Measurements from ENCODE around the gene EPHA2. TPM values are rescaled to one million over a fixed set of nuclear protein-coding genes. Genes with fewer than 3 reads are reported as not detected.

EPHA2 gene
- total RNA-seq, 1 donor, result 21.0 TPM

DNA sequence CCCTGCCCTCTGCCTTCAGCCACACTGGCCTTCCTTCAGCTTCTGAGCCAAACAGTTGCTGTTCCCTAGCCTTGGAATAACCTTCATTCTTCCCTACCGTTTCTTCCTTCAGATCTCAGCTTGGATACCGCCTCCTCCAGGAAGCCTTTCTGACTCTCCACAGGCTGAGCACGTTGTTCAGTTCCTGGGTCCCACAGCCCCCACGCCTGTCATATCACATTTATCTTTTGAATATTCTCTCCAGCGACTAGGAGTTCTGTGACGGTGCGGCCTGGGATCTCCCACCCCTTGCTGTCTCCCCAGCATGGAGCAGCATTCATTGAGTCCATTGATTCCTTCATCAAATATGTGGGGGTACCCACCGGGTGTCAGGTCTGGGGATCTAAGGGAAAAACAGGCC is 39.2 kb downstream of the EPHA2 start:
- no peak overlapping the region for H2AFZ ChIP-seq (ENCODE audit: low read length)
- no peak overlapping the region for H3K27ac ChIP-seq (ENCODE audit: low read depth, low read length)
- no peaks in the 10 kb centered on the region for H3K79me2 ChIP-seq (ENCODE audit: insufficient read depth, low read length)
- no peaks in the 10 kb centered on the region for H3K27me3 ChIP-seq (ENCODE audit: insufficient read depth, low read length)
- TF ChIP-seq CTCF (IDR thresholded peaks at IDR 0.05; ENCODE audit: extremely low read depth, low read depth, low read length), result no peak
- H3K9me3 ChIP-seq (ENCODE audit: low read depth, low read length), result no peaks in the 10 kb centered on the region
- H3K4me2 ChIP-seq (ENCODE audit: insufficient read depth, low read length), result no peak overlapping the region
- H3K4me1 ChIP-seq (ENCODE audit: insufficient read depth, low read length), result peaks cover 34% of the 10 kb centered on the region
- H4K20me1 ChIP-seq (ENCODE audit: insufficient read depth, low read length), result no peaks in the 10 kb centered on the region
- DNase-seq (ENCODE audit: insufficient read length, low spot score, missing footprints), result no peak
- H3K36me3 ChIP-seq (ENCODE audit: insufficient read depth, low read length), result no peaks in the 10 kb centered on the region
- no peak overlapping the region for H3K4me3 ChIP-seq (ENCODE audit: insufficient read depth, low read length)

GRCh38 chr1:16116002-16116401 is 39.9 kb downstream of the EPHA2 start:
- H3K4me3 ChIP-seq (ENCODE audit: insufficient read depth, low read length), result no peak overlapping the region
- no peak for TF ChIP-seq CTCF (IDR thresholded peaks at IDR 0.05; ENCODE audit: extremely low read depth, low read depth, low read length)
- no peaks in the 10 kb centered on the region for H3K36me3 ChIP-seq (ENCODE audit: insufficient read depth, low read length)
- H3K4me2 ChIP-seq (ENCODE audit: insufficient read depth, low read length), result no peak overlapping the region
- DNase-seq (ENCODE audit: insufficient read length, low spot score, missing footprints), result peak; percentile 27
- no peak overlapping the region for H3K27ac ChIP-seq (ENCODE audit: low read depth, low read length)
- peaks cover 39% of the 10 kb centered on the region for H3K4me1 ChIP-seq (ENCODE audit: insufficient read depth, low read length)
- no peaks in the 10 kb centered on the region for H3K27me3 ChIP-seq (ENCODE audit: insufficient read depth, low read length)
- H3K9me3 ChIP-seq (ENCODE audit: low read depth, low read length), result no peaks in the 10 kb centered on the region
- H3K79me2 ChIP-seq (ENCODE audit: insufficient read depth, low read length), result no peaks in the 10 kb centered on the region
- no peak overlapping the region for H2AFZ ChIP-seq (ENCODE audit: low read length)
- H4K20me1 ChIP-seq (ENCODE audit: insufficient read depth, low read length), result no peaks in the 10 kb centered on the region

DNA sequence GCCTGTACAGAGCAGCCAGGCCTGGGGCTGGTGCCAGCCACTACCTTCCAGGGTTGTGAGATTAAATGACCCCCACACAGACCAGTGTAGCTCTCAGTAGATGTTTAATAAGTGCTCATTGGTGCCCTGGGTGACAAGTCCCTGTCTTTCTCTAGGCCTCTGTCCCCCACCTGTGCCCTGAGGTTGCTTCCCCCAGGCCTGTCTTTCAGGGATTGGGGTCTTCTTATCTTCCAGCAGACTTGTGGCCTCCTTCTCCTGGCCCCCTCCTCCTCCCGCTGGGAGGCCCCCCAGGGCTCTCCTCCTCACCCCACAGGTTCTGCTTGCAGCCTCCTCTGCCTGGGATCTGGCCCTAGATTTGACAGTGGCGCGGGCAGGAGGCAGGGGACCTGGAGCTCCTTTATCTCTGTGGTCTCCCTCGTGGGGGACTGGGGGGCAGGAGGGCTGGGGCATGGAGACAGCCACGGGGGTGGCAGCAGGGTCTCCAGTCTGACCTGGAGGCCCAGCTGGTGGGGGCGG is 40.3 kb downstream of the EPHA2 start:
- H3K36me3 ChIP-seq (ENCODE audit: insufficient read depth, low read length), result no peaks in the 10 kb centered on the region
- no peaks in the 10 kb centered on the region for H3K27me3 ChIP-seq (ENCODE audit: insufficient read depth, low read length)
- H3K9me3 ChIP-seq (ENCODE audit: low read depth, low read length), result no peaks in the 10 kb centered on the region
- H2AFZ ChIP-seq (ENCODE audit: low read length), result no peak overlapping the region
- TF ChIP-seq CTCF (IDR thresholded peaks at IDR 0.05; ENCODE audit: extremely low read depth, low read depth, low read length), result no peak
- no peaks in the 10 kb centered on the region for H3K79me2 ChIP-seq (ENCODE audit: insufficient read depth, low read length)
- peak; percentile 46 for DNase-seq (ENCODE audit: insufficient read length, low spot score, missing footprints)
- H3K27ac ChIP-seq (ENCODE audit: low read depth, low read length), result no peak overlapping the region
- H3K4me2 ChIP-seq (ENCODE audit: insufficient read depth, low read length), result no peak overlapping the region
- no peaks in the 10 kb centered on the region for H4K20me1 ChIP-seq (ENCODE audit: insufficient read depth, low read length)
- H3K4me3 ChIP-seq (ENCODE audit: insufficient read depth, low read length), result no peak overlapping the region
- peaks cover 39% of the 10 kb centered on the region for H3K4me1 ChIP-seq (ENCODE audit: insufficient read depth, low read length)

DNA sequence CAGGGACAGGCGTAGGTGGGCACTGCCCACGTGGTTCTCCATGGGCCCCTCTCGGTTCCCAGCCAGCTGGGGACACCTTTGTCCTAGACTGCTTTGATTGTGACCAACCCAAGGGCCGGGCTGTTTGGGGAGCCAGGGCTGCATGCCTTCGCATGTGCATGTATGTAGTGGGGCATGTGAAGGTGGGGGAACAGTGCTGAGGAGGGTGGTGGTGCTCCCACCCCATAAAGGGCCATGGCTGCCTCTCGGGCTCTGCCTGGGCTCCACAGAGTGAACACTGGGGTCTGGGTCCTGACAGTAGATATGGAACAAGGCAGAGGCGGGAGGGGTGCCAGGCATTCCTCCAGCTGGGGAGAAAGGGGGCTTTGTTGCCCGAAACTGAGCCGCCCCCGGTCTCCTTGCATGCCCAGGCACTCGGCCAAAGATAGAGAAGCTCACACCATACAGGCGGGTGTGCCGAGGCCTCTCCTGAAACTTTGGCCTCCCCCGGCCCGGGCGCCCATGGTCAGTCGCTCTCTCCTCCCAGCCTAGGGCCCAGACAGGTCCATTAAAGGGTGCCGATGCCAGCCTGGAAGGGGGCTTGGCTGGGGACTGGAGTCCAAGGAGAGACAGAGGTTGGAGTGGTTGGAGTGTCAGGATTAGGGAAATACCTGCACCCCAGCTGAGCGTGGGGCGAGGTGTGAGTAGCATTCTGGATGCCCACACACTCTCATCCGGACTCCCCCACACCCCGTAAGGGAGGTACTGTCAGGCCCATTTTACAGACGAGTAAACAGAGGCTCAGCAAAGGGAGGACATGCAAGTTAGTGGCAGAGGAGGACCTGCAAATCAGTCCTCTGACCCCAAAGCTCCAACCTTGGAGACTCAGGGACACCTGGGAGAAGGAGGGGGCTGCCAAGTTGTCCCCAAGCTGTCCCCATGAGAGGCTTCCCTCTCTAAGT is 41.1 kb downstream of the EPHA2 start:
- H3K4me3 ChIP-seq (ENCODE audit: insufficient read depth, low read length), result no peak overlapping the region
- peak; percentile 39 for DNase-seq (ENCODE audit: insufficient read length, low spot score, missing footprints)
- no peak overlapping the region for H3K27ac ChIP-seq (ENCODE audit: low read depth, low read length)
- H3K9me3 ChIP-seq (ENCODE audit: low read depth, low read length), result no peaks in the 10 kb centered on the region
- no peaks in the 10 kb centered on the region for H3K36me3 ChIP-seq (ENCODE audit: insufficient read depth, low read length)
- H3K79me2 ChIP-seq (ENCODE audit: insufficient read depth, low read length), result no peaks in the 10 kb centered on the region
- TF ChIP-seq CTCF (IDR thresholded peaks at IDR 0.05; ENCODE audit: extremely low read depth, low read depth, low read length), result no peak
- peaks cover 39% of the 10 kb centered on the region for H3K4me1 ChIP-seq (ENCODE audit: insufficient read depth, low read length)
- H2AFZ ChIP-seq (ENCODE audit: low read length), result no peak overlapping the region
- H3K27me3 ChIP-seq (ENCODE audit: insufficient read depth, low read length), result no peaks in the 10 kb centered on the region
- no peaks in the 10 kb centered on the region for H4K20me1 ChIP-seq (ENCODE audit: insufficient read depth, low read length)
- H3K4me2 ChIP-seq (ENCODE audit: insufficient read depth, low read length), result no peak overlapping the region

Data from osteoblast (primary cell).